Measurements from ENCODE around the gene HTRA2.

DNA sequence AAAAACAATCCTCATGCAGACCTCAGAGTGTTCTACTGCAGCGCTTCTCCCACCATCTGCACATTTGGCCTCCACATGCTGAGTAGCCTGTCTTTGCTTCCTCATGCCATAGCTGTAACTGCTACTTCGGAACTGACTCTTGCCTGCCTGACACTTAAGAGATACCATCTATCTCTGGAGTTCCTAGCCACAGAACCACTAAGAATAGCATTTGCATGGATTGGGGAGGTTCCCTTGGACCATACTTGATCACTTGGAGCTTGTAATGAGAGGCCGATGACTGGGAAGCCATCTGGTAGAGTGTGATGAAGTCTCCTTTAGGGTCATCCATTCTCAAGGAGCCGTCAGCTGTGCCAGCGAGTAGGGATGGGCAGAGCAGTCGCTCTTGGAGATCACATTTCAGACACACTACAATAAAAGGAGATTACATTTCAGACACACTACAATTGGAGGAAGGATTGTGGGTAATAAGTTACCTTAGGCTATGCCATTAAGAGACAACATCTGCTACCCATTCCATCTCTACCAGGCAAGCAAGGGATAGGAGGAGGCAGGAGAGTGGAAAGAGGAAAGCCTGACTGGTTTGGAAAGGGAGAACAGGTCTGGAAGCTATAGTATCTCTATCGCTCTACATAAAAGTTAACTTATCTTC lies 46.6 kb downstream of the HTRA2 start:
- TF ChIP-seq EZH2 (IDR thresholded peaks at IDR 0.05; ENCODE audit: borderline replicate concordance, low read length), result no peak
- TF ChIP-seq, protein P1, sequence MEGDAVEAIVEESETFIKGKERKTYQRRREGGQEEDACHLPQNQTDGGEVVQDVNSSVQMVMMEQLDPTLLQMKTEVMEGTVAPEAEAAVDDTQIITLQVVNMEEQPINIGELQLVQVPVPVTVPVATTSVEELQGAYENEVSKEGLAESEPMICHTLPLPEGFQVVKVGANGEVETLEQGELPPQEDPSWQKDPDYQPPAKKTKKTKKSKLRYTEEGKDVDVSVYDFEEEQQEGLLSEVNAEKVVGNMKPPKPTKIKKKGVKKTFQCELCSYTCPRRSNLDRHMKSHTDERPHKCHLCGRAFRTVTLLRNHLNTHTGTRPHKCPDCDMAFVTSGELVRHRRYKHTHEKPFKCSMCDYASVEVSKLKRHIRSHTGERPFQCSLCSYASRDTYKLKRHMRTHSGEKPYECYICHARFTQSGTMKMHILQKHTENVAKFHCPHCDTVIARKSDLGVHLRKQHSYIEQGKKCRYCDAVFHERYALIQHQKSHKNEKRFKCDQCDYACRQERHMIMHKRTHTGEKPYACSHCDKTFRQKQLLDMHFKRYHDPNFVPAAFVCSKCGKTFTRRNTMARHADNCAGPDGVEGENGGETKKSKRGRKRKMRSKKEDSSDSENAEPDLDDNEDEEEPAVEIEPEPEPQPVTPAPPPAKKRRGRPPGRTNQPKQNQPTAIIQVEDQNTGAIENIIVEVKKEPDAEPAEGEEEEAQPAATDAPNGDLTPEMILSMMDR (IDR thresholded peaks at IDR 0.05; ENCODE audit: low read length), result no peak

Measured in OCI-LY1 (cell line).